GM18861 (cell line): ENCODE data around the gene FRMD4A.
"Not testable (repeated sequence)": the region's sequence is repeated elsewhere in the genome, so short reads cannot be mapped to it uniquely, and the experiment has no call there.

Source experiments
- ATAC-seq: cut with Tn5 transposase; IDR thresholded peaks from one replicate; pipeline ENCODE4 v1.9.1; 2021; ENCODE audit not compliant: unreplicated experiment

The FRMD4A gene

GRCh38 chr10:13865758-13866491 lies 464.8 kb downstream of the FRMD4A start:
- ATAC-seq = no peak

- not testable (repeated sequence) for ATAC-seq
Observed at GRCh38 chr10:13865220-13865619, 465.5 kb downstream of the FRMD4A start.

- ATAC-seq = no peak
Observed at GRCh38 chr10:13862546-13863233, 468.0 kb downstream of the FRMD4A start.

- ATAC-seq = no peak
Observed at GRCh38 chr10:13860886-13861285, 469.8 kb downstream of the FRMD4A start.

- ATAC-seq = no peak
Observed at GRCh38 chr10:13859979-13860654, 470.6 kb downstream of the FRMD4A start.

- no peak for ATAC-seq
Observed at GRCh38 chr10:13858709-13859108, 472.0 kb downstream of the FRMD4A start.

- no peak for ATAC-seq
Observed at GRCh38 chr10:13857451-13857850, 473.3 kb downstream of the FRMD4A start.

GRCh38 chr10:13853854-13854253 lies 476.9 kb downstream of the FRMD4A start:
- no peak for ATAC-seq

GRCh38 chr10:13852872-13853271 lies 477.9 kb downstream of the FRMD4A start:
- ATAC-seq = no peak

- no peak for ATAC-seq
Observed at GRCh38 chr10:13851906-13852305, 478.8 kb downstream of the FRMD4A start.

- no peak for ATAC-seq
Observed at GRCh38 chr10:13848520-13849445, 481.9 kb downstream of the FRMD4A start.

GRCh38 chr10:13847201-13847631 lies 483.5 kb downstream of the FRMD4A start:
- no peak for ATAC-seq

- ATAC-seq = no peak
Observed at GRCh38 chr10:13845897-13846296, 484.8 kb downstream of the FRMD4A start.

- no peak for ATAC-seq
Observed at GRCh38 chr10:13844651-13845050, 486.1 kb downstream of the FRMD4A start.

GRCh38 chr10:13842117-13842516 lies 488.6 kb downstream of the FRMD4A start:
- ATAC-seq = no peak

- no peak for ATAC-seq
Observed at GRCh38 chr10:13840036-13840435, 490.7 kb downstream of the FRMD4A start.

- no peak for ATAC-seq
Observed at GRCh38 chr10:13839430-13839990, 491.2 kb downstream of the FRMD4A start.

GRCh38 chr10:13839030-13839429 lies 491.7 kb downstream of the FRMD4A start:
- no peak for ATAC-seq

GRCh38 chr10:13837966-13838365 lies 492.8 kb downstream of the FRMD4A start:
- ATAC-seq = no peak

GRCh38 chr10:13834581-13835286 lies 496.0 kb downstream of the FRMD4A start:
- ATAC-seq = no peak
